Breast epithelium (tissue), 3 donors: ENCODE measurements around the gene RTN4R.

Source experiments
- CTCF ChIP-seq, 3 donors: fragments of 450-650 bp; IDR thresholded peaks; one replicate each; pipeline ENCODE4 v1.5.1; 2016 to 2017; ENCODE audit warnings: antibody characterized with exemption in 3 of 3, mild to moderate bottlenecking in 3 of 3, moderate library complexity in 3 of 3
- POLR2A ChIP-seq: fragments of 450-650 bp; IDR thresholded peaks from one replicate; pipeline ENCODE4 v1.6.1; 2016; ENCODE audit warnings: antibody characterized with exemption, mild to moderate bottlenecking, moderate library complexity
- POLR2AphosphoS5 ChIP-seq, 3 donors: sonication (generic); formaldehyde crosslinking; IDR thresholded peaks; one replicate each; pipeline ENCODE4 v1.6.1; 2017; ENCODE audit warnings: antibody characterized with exemption in 3 of 3

- TF ChIP-seq POLR2A (no peak), CTCF (IDR thresholded peaks at IDR 0.05) (no peak), POLR2AphosphoS5 (IDR thresholded peaks at IDR 0.05) (peak in 1 of 3 donors; percentile 9)
Measured at GRCh38 chr22:20205964-20206708, 62.0 kb downstream of the RTN4R start.
